HepG2 (cell line): ENCODE measurements around the gene ATP6V0E2. TPM values are rescaled to one million over a fixed set of nuclear protein-coding genes. Genes with fewer than 3 reads are reported as not detected.

Source experiments
- ARHGAP35 ChIP-seq: sonication (generic); formaldehyde crosslinking; IDR thresholded peaks from 2 replicates; pipeline ENCODE4 v1.9.0; 2022; ENCODE audit warnings: mild to moderate bottlenecking, inconsistent platforms, moderate library complexity, missing genetic modification reagents, borderline replicate concordance
- CEBPG ChIP-seq: IDR thresholded peaks from 2 replicates; pipeline ENCODE4 v1.6.1; 2016
- HNRNPK ChIP-seq: fragments of 200-400 bp; formaldehyde crosslinking; IDR thresholded peaks from 2 replicates; pipeline ENCODE4 v1.6.1; 2018; ENCODE audit warnings: low read length, low read depth, moderate library complexity, mild to moderate bottlenecking; ENCODE audit not compliant: poor library complexity, severe bottlenecking
- MAZ ChIP-seq, 2 experiments: sonication (generic) in 1 of 2; formaldehyde crosslinking in 1 of 2; IDR thresholded peaks; 2 replicates each; pipeline versions ENCODE4 v1.5.0 to v1.6.1; 2012 to 2020; ENCODE audit warnings: low read depth in 2 of 2, mild to moderate bottlenecking in 2 of 2, borderline replicate concordance in 1 of 2, improper control_type of control experiment in 1 of 2, low read length in 1 of 2, missing genetic modification reagents in 1 of 2, moderate library complexity in 1 of 2
- SNAI1 ChIP-seq: sonication (generic); formaldehyde crosslinking; IDR thresholded peaks from 2 replicates; pipeline ENCODE4 v1.5.0; 2020; ENCODE audit warnings: mild to moderate bottlenecking, missing genetic modification reagents, borderline replicate concordance
- SOX5 ChIP-seq: IDR thresholded peaks from 2 replicates; pipeline ENCODE4 v1.6.1; 2016; ENCODE audit warnings: borderline replicate concordance
- SRSF4 ChIP-seq: fragments of 200-400 bp; formaldehyde crosslinking; IDR thresholded peaks from one replicate; pipeline ENCODE4 v1.6.1; 2018; ENCODE audit warnings: mild to moderate bottlenecking, low read depth, low read length, moderate library complexity; ENCODE audit not compliant: poor library complexity, severe bottlenecking
- TMF1 ChIP-seq: sonication (generic); formaldehyde crosslinking; IDR thresholded peaks from 2 replicates; pipeline ENCODE4 v1.8.1; 2022; ENCODE audit warnings: low read depth, missing genetic modification reagents
- ZNF430 ChIP-seq: sonication (generic); formaldehyde crosslinking; IDR thresholded peaks from 2 replicates; pipeline ENCODE4 v1.9.0; 2021; ENCODE audit warnings: mild to moderate bottlenecking, missing genetic modification reagents
- polyA plus RNA-seq, 8 experiments: library from polyadenylated mRNA; depleted of rRNA in 3 of 8; stranded (reverse) in 7 of 8; unstranded in 1 of 8; fragments of >200 nt; fragmentation: Illumina TruSeq in 4 of 8; extraction: Trizol in 4 of 8; gene quantifications; 2 replicates each; pipeline versions ENCODE4 v1.2.1 to v1.2.3, GENCODE V29; 2011 to 2016; ENCODE audit warnings: low read depth in 4 of 8, missing spikeins in 1 of 8, mixed read lengths in 1 of 8; ENCODE audit not compliant: insufficient read depth in 1 of 8
- total RNA-seq, 5 experiments: library from RNA; depleted of rRNA; stranded (reverse); fragments of >200 nt; fragmentation: Illumina TruSeq; extraction: Trizol; gene quantifications; 2 replicates each; pipeline ENCODE4 v1.2.3, GENCODE V29; 2016; ENCODE audit warnings: low read depth in 1 of 5
- TF ChIP-seq, protein P1 (sequence below): sonication (generic); formaldehyde crosslinking; IDR thresholded peaks from 2 replicates; pipeline ENCODE4 v1.4.0; 2020; ENCODE audit warnings: missing genetic modification reagents, borderline replicate concordance
- TF ChIP-seq, protein P2 (sequence below): sonication (generic); formaldehyde crosslinking; IDR thresholded peaks from 2 replicates; pipeline ENCODE4 v1.4.0; 2020; ENCODE audit warnings: mild to moderate bottlenecking, missing genetic modification reagents
- TF ChIP-seq, protein P3 (sequence below): sonication (generic); formaldehyde crosslinking; IDR thresholded peaks from 2 replicates; pipeline ENCODE4 v1.9.0; 2021; ENCODE audit warnings: missing genetic modification reagents, borderline replicate concordance

Gene ATP6V0E2
- total and polyA plus RNA-seq, 2 of the 13 experiments (the other 11 are each of a cell fraction or from before 2014, with no cell fraction given) = 36.8 to 203 TPM

- TF ChIP-seq, protein P1, sequence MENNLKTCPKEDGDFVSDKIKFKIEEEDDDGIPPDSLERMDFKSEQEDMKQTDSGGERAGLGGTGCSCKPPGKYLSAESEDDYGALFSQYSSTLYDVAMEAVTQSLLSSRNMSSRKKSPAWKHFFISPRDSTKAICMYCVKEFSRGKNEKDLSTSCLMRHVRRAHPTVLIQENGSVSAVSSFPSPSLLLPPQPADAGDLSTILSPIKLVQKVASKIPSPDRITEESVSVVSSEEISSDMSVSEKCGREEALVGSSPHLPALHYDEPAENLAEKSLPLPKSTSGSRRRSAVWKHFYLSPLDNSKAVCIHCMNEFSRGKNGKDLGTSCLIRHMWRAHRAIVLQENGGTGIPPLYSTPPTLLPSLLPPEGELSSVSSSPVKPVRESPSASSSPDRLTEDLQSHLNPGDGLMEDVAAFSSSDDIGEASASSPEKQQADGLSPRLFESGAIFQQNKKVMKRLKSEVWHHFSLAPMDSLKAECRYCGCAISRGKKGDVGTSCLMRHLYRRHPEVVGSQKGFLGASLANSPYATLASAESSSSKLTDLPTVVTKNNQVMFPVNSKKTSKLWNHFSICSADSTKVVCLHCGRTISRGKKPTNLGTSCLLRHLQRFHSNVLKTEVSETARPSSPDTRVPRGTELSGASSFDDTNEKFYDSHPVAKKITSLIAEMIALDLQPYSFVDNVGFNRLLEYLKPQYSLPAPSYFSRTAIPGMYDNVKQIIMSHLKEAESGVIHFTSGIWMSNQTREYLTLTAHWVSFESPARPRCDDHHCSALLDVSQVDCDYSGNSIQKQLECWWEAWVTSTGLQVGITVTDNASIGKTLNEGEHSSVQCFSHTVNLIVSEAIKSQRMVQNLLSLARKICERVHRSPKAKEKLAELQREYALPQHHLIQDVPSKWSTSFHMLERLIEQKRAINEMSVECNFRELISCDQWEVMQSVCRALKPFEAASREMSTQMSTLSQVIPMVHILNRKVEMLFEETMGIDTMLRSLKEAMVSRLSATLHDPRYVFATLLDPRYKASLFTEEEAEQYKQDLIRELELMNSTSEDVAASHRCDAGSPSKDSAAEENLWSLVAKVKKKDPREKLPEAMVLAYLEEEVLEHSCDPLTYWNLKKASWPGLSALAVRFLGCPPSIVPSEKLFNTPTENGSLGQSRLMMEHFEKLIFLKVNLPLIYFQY (CRISPR knock-in tag) = peak; percentile 77; the same call in 1 of the 2 replicates
- no peak for TF ChIP-seq CEBPG (CRISPR knock-in tag)
- TF ChIP-seq TMF1 (CRISPR knock-in tag) = 0 out of 2 replicates have a peak, but pooled peaks have one; percentile 71
- TF ChIP-seq, protein P2, sequence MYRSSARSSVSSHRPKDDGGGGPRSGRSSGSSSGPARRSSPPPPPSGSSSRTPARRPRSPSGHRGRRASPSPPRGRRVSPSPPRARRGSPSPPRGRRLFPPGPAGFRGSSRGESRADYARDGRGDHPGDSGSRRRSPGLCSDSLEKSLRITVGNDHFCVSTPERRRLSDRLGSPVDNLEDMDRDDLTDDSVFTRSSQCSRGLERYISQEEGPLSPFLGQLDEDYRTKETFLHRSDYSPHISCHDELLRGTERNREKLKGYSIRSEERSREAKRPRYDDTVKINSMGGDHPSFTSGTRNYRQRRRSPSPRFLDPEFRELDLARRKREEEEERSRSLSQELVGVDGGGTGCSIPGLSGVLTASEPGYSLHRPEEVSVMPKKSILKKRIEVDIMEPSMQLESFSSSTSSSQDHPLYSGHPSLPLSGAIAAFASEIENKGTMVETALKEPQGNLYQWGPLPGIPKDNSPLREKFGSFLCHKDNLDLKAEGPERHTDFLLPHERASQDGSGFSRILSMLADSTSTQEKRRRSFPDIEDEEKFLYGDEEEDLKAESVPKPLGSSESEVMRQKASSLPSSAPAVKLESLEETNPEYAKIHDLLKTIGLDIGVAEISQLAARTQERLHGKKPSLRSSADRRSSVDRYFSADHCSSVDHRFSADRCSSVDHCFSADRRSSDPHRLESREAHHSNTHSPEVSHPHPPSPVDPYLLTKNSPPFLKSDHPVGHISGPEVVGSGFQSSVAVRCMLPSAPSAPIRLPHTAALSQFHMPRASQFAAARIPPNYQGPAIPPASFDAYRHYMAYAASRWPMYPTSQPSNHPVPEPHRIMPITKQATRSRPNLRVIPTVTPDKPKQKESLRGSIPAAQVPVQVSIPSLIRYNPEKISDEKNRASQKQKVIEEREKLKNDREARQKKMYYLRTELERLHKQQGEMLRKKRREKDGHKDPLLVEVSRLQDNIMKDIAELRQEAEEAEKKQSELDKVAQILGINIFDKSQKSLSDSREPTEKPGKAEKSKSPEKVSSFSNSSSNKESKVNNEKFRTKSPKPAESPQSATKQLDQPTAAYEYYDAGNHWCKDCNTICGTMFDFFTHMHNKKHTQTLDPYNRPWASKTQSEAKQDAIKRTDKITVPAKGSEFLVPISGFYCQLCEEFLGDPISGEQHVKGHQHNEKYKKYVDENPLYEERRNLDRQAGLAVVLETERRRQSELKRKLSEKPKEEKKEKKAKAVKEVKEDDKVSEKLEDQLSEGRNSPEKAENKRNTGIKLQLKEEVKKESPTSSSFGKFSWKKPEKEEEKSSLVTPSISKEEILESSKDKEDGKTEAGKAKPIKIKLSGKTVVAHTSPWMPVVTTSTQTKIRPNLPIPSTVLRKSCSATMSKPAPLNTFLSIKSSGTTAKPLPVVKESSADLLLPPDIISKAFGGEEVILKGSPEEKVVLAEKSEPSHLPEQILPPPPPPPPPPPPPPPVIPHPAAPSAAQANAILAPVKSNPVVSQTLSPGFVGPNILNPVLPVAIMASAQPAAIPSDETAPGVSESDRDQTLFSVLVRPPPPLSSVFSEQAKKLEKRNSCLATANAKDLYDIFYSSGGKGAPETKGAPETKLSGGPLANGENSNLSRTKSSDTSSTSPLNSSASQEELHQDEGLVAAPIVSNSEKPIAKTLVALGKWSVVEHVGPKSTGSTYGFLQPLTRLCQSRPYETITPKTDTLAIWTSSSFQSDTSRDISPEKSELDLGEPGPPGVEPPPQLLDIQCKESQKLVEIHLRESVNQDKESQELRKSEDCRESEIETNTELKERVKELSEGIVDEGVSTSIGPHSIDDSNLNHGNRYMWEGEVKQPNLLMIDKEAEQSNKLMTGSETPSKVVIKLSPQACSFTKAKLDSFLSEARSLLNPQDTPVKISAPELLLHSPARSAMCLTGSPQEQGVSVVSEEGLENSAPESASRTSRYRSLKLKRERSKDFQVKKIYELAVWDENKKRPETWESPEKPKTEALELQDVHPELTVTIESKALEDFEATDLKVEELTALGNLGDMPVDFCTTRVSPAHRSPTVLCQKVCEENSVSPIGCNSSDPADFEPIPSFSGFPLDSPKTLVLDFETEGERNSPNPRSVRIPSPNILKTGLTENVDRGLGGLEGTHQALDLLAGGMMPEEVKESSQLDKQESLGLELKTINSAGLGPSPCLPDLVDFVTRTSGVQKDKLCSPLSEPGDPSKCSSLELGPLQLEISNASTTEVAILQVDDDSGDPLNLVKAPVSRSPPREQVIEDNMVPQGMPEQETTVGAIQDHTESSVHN (CRISPR knock-in tag) = no peak
- TF ChIP-seq SOX5 (CRISPR knock-in tag) = no peak
- no peak for TF ChIP-seq ZNF430
- TF ChIP-seq SRSF4 = no peak
- TF ChIP-seq ARHGAP35 = peak; percentile 40; the same call in 1 of the 2 replicates
- TF ChIP-seq, protein P3, sequence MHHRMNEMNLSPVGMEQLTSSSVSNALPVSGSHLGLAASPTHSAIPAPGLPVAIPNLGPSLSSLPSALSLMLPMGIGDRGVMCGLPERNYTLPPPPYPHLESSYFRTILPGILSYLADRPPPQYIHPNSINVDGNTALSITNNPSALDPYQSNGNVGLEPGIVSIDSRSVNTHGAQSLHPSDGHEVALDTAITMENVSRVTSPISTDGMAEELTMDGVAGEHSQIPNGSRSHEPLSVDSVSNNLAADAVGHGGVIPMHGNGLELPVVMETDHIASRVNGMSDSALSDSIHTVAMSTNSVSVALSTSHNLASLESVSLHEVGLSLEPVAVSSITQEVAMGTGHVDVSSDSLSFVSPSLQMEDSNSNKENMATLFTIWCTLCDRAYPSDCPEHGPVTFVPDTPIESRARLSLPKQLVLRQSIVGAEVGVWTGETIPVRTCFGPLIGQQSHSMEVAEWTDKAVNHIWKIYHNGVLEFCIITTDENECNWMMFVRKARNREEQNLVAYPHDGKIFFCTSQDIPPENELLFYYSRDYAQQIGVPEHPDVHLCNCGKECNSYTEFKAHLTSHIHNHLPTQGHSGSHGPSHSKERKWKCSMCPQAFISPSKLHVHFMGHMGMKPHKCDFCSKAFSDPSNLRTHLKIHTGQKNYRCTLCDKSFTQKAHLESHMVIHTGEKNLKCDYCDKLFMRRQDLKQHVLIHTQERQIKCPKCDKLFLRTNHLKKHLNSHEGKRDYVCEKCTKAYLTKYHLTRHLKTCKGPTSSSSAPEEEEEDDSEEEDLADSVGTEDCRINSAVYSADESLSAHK = no peak
- no peak for TF ChIP-seq SNAI1 (CRISPR knock-in tag)
- peak; percentile 24 for TF ChIP-seq HNRNPK
- TF ChIP-seq MAZ (IDR thresholded peaks at IDR 0.05; ENCODE audit: borderline replicate concordance, low read depth, low read length) = no peak
- TF ChIP-seq MAZ (CRISPR knock-in tag; IDR thresholded peaks at IDR 0.05; ENCODE audit: low read depth) = peak; percentile 33
These were observed at the start of gene ATP6V0E2 (continued) for GRCh38 chr7:149873074-149873969.
